NCI-H2196 (cell line): ENCODE data around the gene NXPE2.

ENCODE experiments used
- DNase-seq: peaks from one replicate; lab custom pipeline; 2025; ENCODE audit not compliant: unreplicated experiment; lab: John Stamatoyannopoulos, UW

Gene NXPE2

DNA sequence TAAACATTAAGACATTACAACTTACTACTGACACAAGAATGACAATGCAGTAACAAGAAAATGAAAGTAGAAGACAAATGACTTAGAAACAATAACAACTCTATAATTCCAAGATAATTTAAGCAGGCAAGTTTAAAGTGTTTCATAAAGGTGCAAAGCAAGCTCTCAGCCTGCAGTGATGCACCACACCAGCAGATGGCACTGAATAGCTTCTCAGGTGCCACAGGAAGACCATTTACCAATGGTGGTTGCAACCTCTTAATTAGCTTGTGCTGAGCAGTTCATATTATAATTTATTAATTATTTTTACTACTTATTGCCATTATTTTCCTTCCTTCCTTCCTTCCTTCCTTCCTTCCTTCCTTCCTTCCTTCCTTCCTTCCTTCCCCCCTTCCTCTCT lies 60.6 kb downstream of the NXPE2 start:
- peak; percentile 78 for DNase-seq

DNA sequence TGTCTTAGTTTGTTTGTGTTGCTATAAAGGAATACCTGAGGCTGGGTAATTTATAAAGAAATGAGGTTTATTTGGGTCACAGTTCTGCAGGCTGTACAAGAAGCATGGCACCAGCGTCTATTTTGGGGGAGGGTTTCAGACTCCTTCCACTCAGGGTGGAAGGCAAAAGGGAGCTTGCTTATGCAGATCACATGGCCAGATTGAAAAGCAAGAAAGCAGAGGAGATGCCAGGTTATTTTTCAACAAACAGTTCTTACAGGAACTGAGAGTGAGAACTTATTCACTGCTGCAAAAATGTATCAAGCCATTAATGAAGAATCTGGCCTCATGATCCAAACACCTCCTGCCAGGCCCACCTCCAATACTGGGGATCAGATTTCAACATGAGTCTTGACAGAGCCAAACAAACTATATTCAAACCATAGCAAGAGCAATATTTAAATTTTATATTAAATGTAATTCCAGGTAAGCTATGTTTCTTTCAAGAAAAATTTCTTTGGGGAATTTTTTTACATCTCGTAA lies 66.9 kb downstream of the NXPE2 start:
- DNase-seq: no peak

DNA sequence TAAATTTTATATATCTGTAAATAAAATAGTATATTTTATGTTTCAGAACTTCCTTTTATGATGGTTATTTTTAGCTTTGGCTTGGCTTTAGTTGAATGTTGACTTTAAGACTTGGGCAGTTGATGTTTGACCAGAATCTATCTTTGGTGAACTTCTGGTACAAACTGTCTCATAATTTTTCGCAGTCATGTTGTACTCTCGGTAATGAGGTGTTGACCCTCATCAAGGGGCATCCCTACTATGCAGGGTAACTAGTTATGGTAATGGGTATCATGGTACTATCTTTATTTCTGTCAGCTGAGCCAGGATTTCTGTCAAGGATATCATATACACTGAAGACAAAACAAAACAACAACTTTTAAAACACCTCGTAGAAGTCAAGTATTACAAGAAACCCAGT lies 67.7 kb downstream of the NXPE2 start:
- DNase-seq: no peak
